T-helper 1 cell treated with Interleukin-12 subunit alpha and Interleukin-12 subunit beta and Interleukin-4 antibody, amounts not matched to agents 30 μg/mL and 1 μg/mL, for 36 hours (primary cell): ENCODE measurements around the gene KLK8.

Source experiments
- H3K27ac Mint-ChIP-seq: one replicate; pipeline ENCODE4 v1.8.0; 2021; ENCODE audit warnings: mild to moderate bottlenecking, mixed read lengths
- H3K27me3 Mint-ChIP-seq: one replicate; pipeline ENCODE4 v1.8.0; 2021; ENCODE audit warnings: low read depth, mixed read lengths
- H3K36me3 Mint-ChIP-seq: one replicate; pipeline ENCODE4 v1.8.0; 2021; ENCODE audit warnings: low read depth, mixed read lengths
- H3K4me1 Mint-ChIP-seq: one replicate; pipeline ENCODE4 v1.8.0; 2021; ENCODE audit warnings: low read depth, mixed read lengths
- H3K4me3 Mint-ChIP-seq: one replicate; pipeline ENCODE4 v1.8.0; 2021; ENCODE audit warnings: mild to moderate bottlenecking, moderate library complexity, mixed read lengths
- H3K9me3 Mint-ChIP-seq: one replicate; pipeline ENCODE4 v1.8.0; 2021; ENCODE audit warnings: mixed read lengths

Gene KLK8

GRCh38 chr19:51001515-51001914, at the start of gene KLK8:
KLK8 (minus strand) TSS chr19:51001604; CDS start chr19:51001167, 437 bp downstream.
- Mint-ChIP-seq H3K27ac (no peak within 1 kb of the TSS), H3K4me3 (no peak within 1 kb of the TSS), H3K4me1 (no peaks in the 10 kb centered on the region), H3K27me3 (peaks cover 3% of the 10 kb centered on the region), H3K36me3 (no peaks in the 10 kb centered on the region), H3K9me3 (no peaks in the 10 kb centered on the region)

DNA sequence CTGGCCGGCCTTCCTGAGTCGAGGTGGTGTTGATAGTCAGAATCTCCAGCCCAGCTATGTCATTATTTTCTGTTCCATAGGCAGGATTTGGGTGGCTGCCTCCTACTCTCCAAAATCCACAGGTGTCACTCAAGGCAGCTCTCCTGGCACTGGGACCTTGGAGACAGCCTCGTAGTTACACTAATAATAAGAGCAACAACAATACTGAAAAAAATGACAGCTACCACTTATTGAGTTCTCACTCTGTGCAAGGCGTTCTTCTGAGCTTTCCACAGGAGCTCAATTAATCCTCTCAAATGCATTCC, 45.6 kb upstream of the KLK8 start:
- no peak overlapping the region for H3K4me3 Mint-ChIP-seq
- H3K9me3 Mint-ChIP-seq = no peaks in the 10 kb centered on the region
- peaks cover 3% of the 10 kb centered on the region for H3K27me3 Mint-ChIP-seq
- no peaks in the 10 kb centered on the region for H3K4me1 Mint-ChIP-seq
- no peaks in the 10 kb centered on the region for H3K36me3 Mint-ChIP-seq
- H3K27ac Mint-ChIP-seq = no peak overlapping the region

DNA sequence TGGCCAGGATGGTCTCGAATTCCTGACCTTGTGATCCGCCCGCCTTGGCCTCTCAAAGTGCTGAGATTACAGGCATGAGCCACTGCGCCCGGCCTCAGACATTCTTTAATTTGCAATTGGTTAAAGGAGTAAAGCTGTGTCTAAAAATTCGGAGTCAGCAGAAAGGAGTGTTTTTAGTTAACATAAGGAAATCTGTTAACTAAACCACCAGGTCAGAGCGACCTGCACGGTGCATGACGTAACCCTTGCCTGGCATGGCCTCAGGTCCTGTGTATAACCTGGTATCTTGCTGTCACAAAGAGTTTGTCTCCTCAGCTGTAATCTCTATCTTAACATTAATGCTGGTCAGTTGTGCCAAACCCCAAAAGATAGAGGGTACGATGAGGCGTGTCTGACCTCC, 42.9 kb upstream of the KLK8 start:
- Mint-ChIP-seq H3K27ac (no peak overlapping the region), H3K9me3 (no peaks in the 10 kb centered on the region), H3K27me3 (peaks cover 3% of the 10 kb centered on the region), H3K36me3 (no peaks in the 10 kb centered on the region), H3K4me1 (no peaks in the 10 kb centered on the region), H3K4me3 (no peak overlapping the region)

- Mint-ChIP-seq H3K9me3 (no peaks in the 10 kb centered on the region), H3K4me3 (no peak overlapping the region), H3K4me1 (no peaks in the 10 kb centered on the region), H3K27ac (no peak overlapping the region), H3K27me3 (peaks cover 3% of the 10 kb centered on the region), H3K36me3 (no peaks in the 10 kb centered on the region)
These were observed 42.1 kb upstream of the KLK8 start for GRCh38 chr19:51043497-51043896.

- Mint-ChIP-seq H3K4me3 (no peak overlapping the region), H3K36me3 (no peaks in the 10 kb centered on the region), H3K9me3 (no peaks in the 10 kb centered on the region), H3K27me3 (no peaks in the 10 kb centered on the region), H3K27ac (no peak overlapping the region), H3K4me1 (no peaks in the 10 kb centered on the region)
These were observed 38.7 kb upstream of the KLK8 start for GRCh38 chr19:51040151-51040550.

DNA sequence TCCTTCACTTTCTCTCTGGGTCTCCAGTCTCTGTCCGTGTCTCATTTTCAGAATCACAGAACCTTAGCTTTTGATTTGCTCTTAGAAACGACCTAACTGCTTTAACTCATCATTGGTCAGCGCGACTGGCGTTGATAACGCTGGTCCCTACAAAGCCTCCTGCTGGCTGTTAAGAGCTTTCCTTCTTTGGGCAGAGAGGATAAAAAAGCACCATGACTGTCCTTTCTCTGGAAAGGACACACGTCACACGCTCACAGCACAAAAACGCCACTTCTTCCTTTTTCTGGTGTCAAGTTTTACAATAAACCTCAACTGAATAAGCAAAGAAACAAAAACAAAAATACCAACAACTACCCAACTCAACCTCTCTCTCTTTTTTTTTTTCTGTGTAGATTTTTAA, 35.1 kb upstream of the KLK8 start:
- no peaks in the 10 kb centered on the region for H3K4me1 Mint-ChIP-seq
- H3K27me3 Mint-ChIP-seq = no peaks in the 10 kb centered on the region
- no peak overlapping the region for H3K27ac Mint-ChIP-seq
- H3K9me3 Mint-ChIP-seq = no peaks in the 10 kb centered on the region
- no peaks in the 10 kb centered on the region for H3K36me3 Mint-ChIP-seq
- no peak overlapping the region for H3K4me3 Mint-ChIP-seq

DNA sequence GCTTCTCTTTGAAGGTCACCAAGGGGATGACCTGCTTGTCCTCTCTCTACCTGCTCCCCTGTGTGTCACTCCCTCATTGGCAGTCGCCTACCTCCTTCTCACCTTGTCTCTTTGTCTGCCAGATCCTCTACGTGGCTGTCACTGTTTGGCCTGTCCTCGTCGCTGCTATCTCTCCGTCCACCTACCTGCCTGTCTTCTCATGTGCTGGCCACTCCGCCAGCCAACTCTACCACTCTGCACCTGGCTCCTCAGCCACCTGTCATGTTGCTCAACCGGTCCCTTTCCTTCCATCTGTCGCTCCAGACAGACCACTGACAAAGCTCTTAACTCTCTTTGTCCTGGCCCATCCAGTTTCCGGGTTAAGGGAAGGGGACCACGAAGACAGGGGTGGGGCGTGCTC, 33.3 kb upstream of the KLK8 start, which contains the start of gene KLK12:
Gene KLK12, minus strand, starts transcription at position 299 of the 400 bp plus-strand sequence. CDS start 381 bp downstream, outside the sequence.
- Mint-ChIP-seq H3K4me1 (no peaks in the 10 kb centered on the region), H3K4me3 (no peak within 1 kb of the TSS), H3K36me3 (no peaks in the 10 kb centered on the region), H3K9me3 (no peaks in the 10 kb centered on the region), H3K27ac (no peak within 1 kb of the TSS), H3K27me3 (no peaks in the 10 kb centered on the region)

DNA sequence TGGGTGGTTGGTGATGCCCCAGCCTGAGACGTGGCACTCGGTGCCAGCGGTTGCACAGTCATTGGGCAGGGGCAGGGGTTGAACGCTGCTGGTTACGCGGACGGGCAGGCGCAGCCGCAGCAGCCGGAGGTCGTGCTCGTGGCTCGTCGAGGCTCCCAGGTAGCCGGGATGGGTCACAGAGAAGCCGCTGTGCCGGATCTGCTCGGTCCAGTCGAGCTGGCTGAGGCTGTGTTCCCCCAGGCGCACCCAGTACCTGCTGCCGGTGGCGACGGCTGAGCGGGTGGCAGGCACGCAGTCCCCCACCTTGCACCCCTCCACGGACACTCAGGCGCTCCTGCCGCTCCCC, 30.4 kb upstream of the KLK8 start:
- no peaks in the 10 kb centered on the region for H3K9me3 Mint-ChIP-seq

GRCh38 chr19:51031220-51031879, 29.9 kb upstream of the KLK8 start:
- Mint-ChIP-seq H3K4me1 (no peaks in the 10 kb centered on the region), H3K27me3 (peaks cover 4% of the 10 kb centered on the region), H3K9me3 (no peaks in the 10 kb centered on the region), H3K27ac (no peak overlapping the region), H3K4me3 (no peak overlapping the region), H3K36me3 (no peaks in the 10 kb centered on the region)

More for the DNA sequence above, 30.4 kb upstream of the KLK8 start:
- H3K4me1 Mint-ChIP-seq = no peaks in the 10 kb centered on the region
- H3K36me3 Mint-ChIP-seq = no peaks in the 10 kb centered on the region
- H3K4me3 Mint-ChIP-seq = no peak overlapping the region
- peaks cover 1% of the 10 kb centered on the region for H3K27me3 Mint-ChIP-seq
- no peak overlapping the region for H3K27ac Mint-ChIP-seq

GRCh38 chr19:51030631-51031030, 29.2 kb upstream of the KLK8 start:
- no peak overlapping the region for H3K27ac Mint-ChIP-seq
- H3K4me1 Mint-ChIP-seq = no peaks in the 10 kb centered on the region
- H3K9me3 Mint-ChIP-seq = no peaks in the 10 kb centered on the region
- no peaks in the 10 kb centered on the region for H3K36me3 Mint-ChIP-seq
- peaks cover 4% of the 10 kb centered on the region for H3K27me3 Mint-ChIP-seq
- no peak overlapping the region for H3K4me3 Mint-ChIP-seq

- Mint-ChIP-seq H3K4me1 (no peaks in the 10 kb centered on the region), H3K4me3 (no peak overlapping the region), H3K27me3 (peaks cover 4% of the 10 kb centered on the region), H3K9me3 (no peaks in the 10 kb centered on the region), H3K27ac (no peak overlapping the region), H3K36me3 (no peaks in the 10 kb centered on the region)
These were observed 28.3 kb upstream of the KLK8 start for GRCh38 chr19:51029718-51030117.

DNA sequence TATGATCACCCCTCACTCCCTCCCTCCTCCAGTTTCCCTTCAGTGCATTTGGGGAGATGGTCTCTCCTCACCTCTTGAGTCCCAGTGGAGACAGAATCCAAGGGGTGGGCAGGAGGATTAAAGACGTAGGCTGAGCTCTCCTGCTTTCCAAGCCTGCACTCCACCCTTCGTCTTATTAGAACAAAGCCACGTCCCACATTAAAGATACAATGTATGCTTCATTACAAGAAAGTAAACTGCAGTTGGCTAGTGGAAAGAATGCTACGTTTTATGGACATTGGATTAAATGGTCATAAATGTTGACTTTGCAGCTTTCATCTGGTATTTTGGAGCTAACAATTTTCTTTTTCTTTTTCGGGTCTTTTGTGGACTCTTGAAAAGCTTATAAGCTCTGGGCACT, 26.5 kb upstream of the KLK8 start:
- no peaks in the 10 kb centered on the region for H3K4me1 Mint-ChIP-seq
- H3K27me3 Mint-ChIP-seq = peaks cover 5% of the 10 kb centered on the region
- H3K36me3 Mint-ChIP-seq = no peaks in the 10 kb centered on the region
- no peak overlapping the region for H3K4me3 Mint-ChIP-seq
- no peaks in the 10 kb centered on the region for H3K9me3 Mint-ChIP-seq
- H3K27ac Mint-ChIP-seq = no peak overlapping the region

GRCh38 chr19:51027126-51027806, 25.9 kb upstream of the KLK8 start:
- Mint-ChIP-seq H3K27ac (no peak overlapping the region), H3K36me3 (no peaks in the 10 kb centered on the region), H3K4me3 (no peak overlapping the region), H3K27me3 (peaks cover 10% of the 10 kb centered on the region), H3K9me3 (no peaks in the 10 kb centered on the region), H3K4me1 (no peaks in the 10 kb centered on the region)

GRCh38 chr19:51026554-51026831, 25.1 kb upstream of the KLK8 start, which contains the start of gene KLK11:
KLK11 (minus strand) TSS chr19:51026616; CDS start chr19:51025631, 985 bp downstream.
- Mint-ChIP-seq H3K9me3 (no peaks in the 10 kb centered on the region), H3K27ac (no peak within 1 kb of the TSS), H3K36me3 (no peaks in the 10 kb centered on the region), H3K4me3 (no peak within 1 kb of the TSS), H3K4me1 (no peaks in the 10 kb centered on the region), H3K27me3 (peaks cover 10% of the 10 kb centered on the region)

GRCh38 chr19:51025809-51026553, 24.6 kb upstream of the KLK8 start:
- H3K4me3 Mint-ChIP-seq = no peak overlapping the region
- H3K9me3 Mint-ChIP-seq = no peaks in the 10 kb centered on the region
- H3K27ac Mint-ChIP-seq = no peak overlapping the region
- no peaks in the 10 kb centered on the region for H3K36me3 Mint-ChIP-seq
- no peaks in the 10 kb centered on the region for H3K4me1 Mint-ChIP-seq
- H3K27me3 Mint-ChIP-seq = peaks cover 10% of the 10 kb centered on the region
